HCT116 (cell line): ENCODE data around the gene GPR27. TPM values are rescaled to one million over a fixed set of nuclear protein-coding genes. Genes with fewer than 3 reads are reported as not detected.

Experiments used
- ATAC-seq: fragments of 200-7000 bp; cut with Tn5 transposase; 2 replicates; pipeline ENCODE4 v1.9.1; 2020; ENCODE audit warnings: mild to moderate bottlenecking, moderate library complexity
- BruUV-seq: library from RNA; stranded (reverse); fragments of 400-500 nt; replicated peaks from 2 replicates; lab custom pipeline; 2021; lab: Mats Ljungman, UMichigan
- CTCF ChIA-PET: fragments of 300-600 bp; sonication (Branson Sonifier 250); formaldehyde crosslinking; loops from one replicate; lab custom pipeline; 2021; ENCODE audit warnings: antibody characterized with exemption; lab: Charles Lee
- POLR2A ChIA-PET: fragments of 300-600, 350-600 bp; sonication (Branson Sonifier 250); formaldehyde crosslinking; loops from one replicate; lab custom pipeline; 2021; ENCODE audit warnings: antibody characterized with exemption; lab: Charles Lee
- RAD21 ChIA-PET, 2 experiments: fragments of 300-600 bp; sonication (Branson Sonifier 250); formaldehyde crosslinking; loops; one replicate each; lab custom pipeline; 2023; ENCODE audit warnings: low total read pairs in 2 of 2; ENCODE audit not compliant: uncharacterized antibody in 2 of 2, unreplicated experiment in 2 of 2, low non-redundant PET in 1 of 2; lab: Charles Lee
- DNase-seq: peaks from one replicate; pipeline ENCODE4 v3.0.0-alpha.2; 2010; ENCODE audit warnings: low read depth, low spot score
- H2AFZ ChIP-seq: fragments of 200-600 bp; shearing (Covaris generic), sonication (generic); 2 replicates; pipeline ENCODE4 v1.6.1; 2017; ENCODE audit warnings: low read depth, mixed run types, mixed read lengths, antibody characterized with exemption, low read length; ENCODE audit not compliant: poor library complexity, severe bottlenecking
- H3K27ac ChIP-seq: 2 replicates; pipeline ENCODE4 v1.5.1; 2012; ENCODE audit warnings: low read depth, low read length
- H3K27me3 ChIP-seq: fragments of 200-600 bp; sonication (generic); 2 replicates; pipeline ENCODE4 v1.6.1; 2016; ENCODE audit warnings: mixed run types, low read length, mixed read lengths; ENCODE audit not compliant: insufficient read depth
- H3K36me3 ChIP-seq, 2 experiments: fragments of 200-500 bp in 1 of 2; fragments of 200-600 bp in 1 of 2; sonication (Bioruptor generic) in 1 of 2; sonication (generic) in 1 of 2; 2 replicates each; pipeline versions ENCODE4 v1.5.1 to v1.6.1; 2014 to 2016; ENCODE audit warnings: low read length in 2 of 2, inconsistent platforms in 1 of 2, mixed read lengths in 1 of 2, mixed run types in 1 of 2; ENCODE audit not compliant: insufficient read depth in 2 of 2, control insufficient read depth in 1 of 2
- H3K4me1 ChIP-seq, 2 experiments: fragments of 200-600 bp in 1 of 2; sonication (generic) in 1 of 2; 2 replicates each; pipeline versions ENCODE4 v1.5.1 to v1.6.1; 2012 to 2017; ENCODE audit warnings: low read length in 2 of 2, inconsistent platforms in 1 of 2, mild to moderate bottlenecking in 1 of 2, mixed read lengths in 1 of 2, mixed run types in 1 of 2, moderate library complexity in 1 of 2; ENCODE audit not compliant: insufficient read depth in 2 of 2, control insufficient read depth in 1 of 2
- H3K4me2 ChIP-seq: fragments of 200-600 bp; sonication (generic); 2 replicates; pipeline ENCODE4 v1.6.1; 2017; ENCODE audit warnings: mixed run types, low read length, mixed read lengths
- H3K4me3 ChIP-seq, 2 experiments: fragments of 200-600 bp in 1 of 2; sonication (generic) in 1 of 2; replicated peaks in 1 of 2; 2 replicates each; pipeline ENCODE4 v1.5.1; 2011 to 2016; ENCODE audit warnings: low read length in 2 of 2, control low read depth in 1 of 2, low read depth in 1 of 2, mild to moderate bottlenecking in 1 of 2, mixed read lengths in 1 of 2, mixed run types in 1 of 2
- H3K79me2 ChIP-seq: fragments of 200-600 bp; sonication (generic); 2 replicates; pipeline ENCODE4 v1.6.1; 2017; ENCODE audit warnings: mild to moderate bottlenecking, mixed run types, low read length, moderate library complexity, mixed read lengths; ENCODE audit not compliant: insufficient read depth
- H3K9ac ChIP-seq: fragments of 200-600 bp; sonication (generic); 2 replicates; pipeline ENCODE4 v1.6.1; 2016; ENCODE audit warnings: low read length, mixed read lengths
- H3K9me2 ChIP-seq: fragments of 200-600 bp; sonication (generic), shearing (Covaris generic); 2 replicates; pipeline ENCODE4 v1.6.1; 2017; ENCODE audit warnings: mixed run types, mild to moderate bottlenecking, moderate library complexity; ENCODE audit not compliant: insufficient read depth
- H3K9me3 ChIP-seq, 2 experiments: fragments of 200-500 bp in 1 of 2; fragments of 200-600 bp in 1 of 2; sonication (Bioruptor generic) in 1 of 2; sonication (generic) in 1 of 2; 2 replicates each; pipeline ENCODE4 v1.6.1; 2014 to 2017; ENCODE audit warnings: low read length in 2 of 2, mixed read lengths in 2 of 2, inconsistent platforms in 1 of 2, low read depth in 1 of 2, mild to moderate bottlenecking in 1 of 2, mixed run types in 1 of 2, moderate library complexity in 1 of 2; ENCODE audit not compliant: control insufficient read depth in 1 of 2, insufficient read depth in 1 of 2
- H4K20me1 ChIP-seq: fragments of 200-600 bp; sonication (generic), shearing (Covaris generic); 2 replicates; pipeline ENCODE4 v1.6.1; 2017; ENCODE audit warnings: mixed run types, mild to moderate bottlenecking, moderate library complexity; ENCODE audit not compliant: insufficient read depth
- CEBPB ChIP-seq: IDR thresholded peaks from 2 replicates; pipeline ENCODE4 v1.6.1; 2012; ENCODE audit warnings: low read depth
- EGR1 ChIP-seq: IDR thresholded peaks from 2 replicates; pipeline ENCODE4 v1.6.1; 2012; ENCODE audit warnings: low read depth
- EZH2 ChIP-seq: fragments of 200-600 bp; sonication (generic); IDR thresholded peaks from 2 replicates; pipeline ENCODE4 v1.6.1; 2017; ENCODE audit warnings: antibody characterized with exemption, mixed run types
- EZH2phosphoT487 ChIP-seq: fragments of 200-600 bp; IDR thresholded peaks from 2 replicates; pipeline ENCODE4 v1.6.1; 2018; ENCODE audit warnings: antibody characterized with exemption, borderline replicate concordance
- FOSL1 ChIP-seq: IDR thresholded peaks from 2 replicates; pipeline ENCODE4 v1.6.1; 2012; ENCODE audit warnings: low read depth
- POLR2AphosphoS5 ChIP-seq: IDR thresholded peaks from 2 replicates; pipeline ENCODE4 v1.6.1; 2011; ENCODE audit warnings: mild to moderate bottlenecking, low read depth, low read length, moderate library complexity
- SRF ChIP-seq: IDR thresholded peaks from 2 replicates; pipeline ENCODE4 v1.6.1; 2012; ENCODE audit warnings: low read depth
- ZFX ChIP-seq: fragments of 450-650 bp; IDR thresholded peaks from 2 replicates; pipeline ENCODE4 v1.6.1; 2017
- intact Hi-C: fragments of 100-400 bp; cut with micrococcal nuclease; formaldehyde crosslinking; loops from 2 replicates; pipeline ENCODE4 v1.10.0; 2022
- total RNA-seq: library from RNA; stranded (reverse); gene quantifications from one replicate; pipeline ENCODE4 v1.2.1, GENCODE V29; 2021; ENCODE audit not compliant: unreplicated experiment
- TF ChIP-seq, protein P1 (sequence below), 3 experiments: fragments of 200-600 bp in 1 of 3; sonication (generic) in 1 of 3; IDR thresholded peaks in 2 of 3; conservative IDR thresholded peaks in 1 of 3; 2 replicates each; pipeline ENCODE4 v1.5.1; 2012 to 2017; ENCODE audit warnings: low read depth in 2 of 3, low read length in 2 of 3, antibody characterized with exemption in 1 of 3, borderline replicate concordance in 1 of 3, control low read depth in 1 of 3, mild to moderate bottlenecking in 1 of 3, mixed read lengths in 1 of 3, mixed run types in 1 of 3, moderate library complexity in 1 of 3; ENCODE audit not compliant: insufficient read depth in 1 of 3
- TF ChIP-seq, protein P2 (sequence below): IDR thresholded peaks from 2 replicates; pipeline ENCODE4 v1.6.1; 2011; ENCODE audit warnings: mild to moderate bottlenecking, low read length, moderate library complexity; ENCODE audit not compliant: insufficient replicate concordance; ENCODE audit errors: extremely low read depth

The GPR27 gene
- total RNA-seq, 1 experiment from 2014 or later, result not detected

DNA sequence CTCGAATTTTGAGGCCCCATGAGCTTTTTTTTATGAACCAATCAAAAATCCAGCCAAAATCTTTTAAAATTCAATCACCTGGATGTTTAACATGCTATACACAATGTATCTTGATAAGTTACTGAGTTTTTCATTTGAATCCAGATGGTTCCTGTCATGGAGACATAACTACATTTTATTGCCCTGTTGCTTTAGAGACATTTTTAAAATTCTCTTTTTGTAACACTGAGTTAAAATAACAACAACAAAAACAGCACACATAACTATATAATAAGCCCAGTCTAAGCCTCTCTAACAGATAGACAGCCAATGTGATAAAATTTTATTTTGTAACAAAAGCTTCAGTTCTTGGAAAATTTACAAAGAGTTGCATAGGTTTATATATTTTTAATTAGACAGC, 29.5 kb downstream of the GPR27 start:
- DNase-seq (no peak), ATAC-seq (no peak)
- Histone ChIP-seq H3K9me2 (no peaks in the 10 kb centered on the region), H3K4me2 (no peak overlapping the region), H3K27ac (no peak overlapping the region), H4K20me1 (no peaks in the 10 kb centered on the region), H3K9me3 (no peaks in the 10 kb centered on the region), H3K27me3 (peaks cover 20% of the 10 kb centered on the region), H3K79me2 (no peaks in the 10 kb centered on the region), H3K4me3 (no peak overlapping the region), H3K9ac (no peak overlapping the region), H3K4me1 (no peaks in the 10 kb centered on the region), H2AFZ (no peak overlapping the region), H3K36me3 (no peaks in the 10 kb centered on the region)
- TF ChIP-seq POLR2AphosphoS5, result no peak
- TF ChIP-seq, protein P1, sequence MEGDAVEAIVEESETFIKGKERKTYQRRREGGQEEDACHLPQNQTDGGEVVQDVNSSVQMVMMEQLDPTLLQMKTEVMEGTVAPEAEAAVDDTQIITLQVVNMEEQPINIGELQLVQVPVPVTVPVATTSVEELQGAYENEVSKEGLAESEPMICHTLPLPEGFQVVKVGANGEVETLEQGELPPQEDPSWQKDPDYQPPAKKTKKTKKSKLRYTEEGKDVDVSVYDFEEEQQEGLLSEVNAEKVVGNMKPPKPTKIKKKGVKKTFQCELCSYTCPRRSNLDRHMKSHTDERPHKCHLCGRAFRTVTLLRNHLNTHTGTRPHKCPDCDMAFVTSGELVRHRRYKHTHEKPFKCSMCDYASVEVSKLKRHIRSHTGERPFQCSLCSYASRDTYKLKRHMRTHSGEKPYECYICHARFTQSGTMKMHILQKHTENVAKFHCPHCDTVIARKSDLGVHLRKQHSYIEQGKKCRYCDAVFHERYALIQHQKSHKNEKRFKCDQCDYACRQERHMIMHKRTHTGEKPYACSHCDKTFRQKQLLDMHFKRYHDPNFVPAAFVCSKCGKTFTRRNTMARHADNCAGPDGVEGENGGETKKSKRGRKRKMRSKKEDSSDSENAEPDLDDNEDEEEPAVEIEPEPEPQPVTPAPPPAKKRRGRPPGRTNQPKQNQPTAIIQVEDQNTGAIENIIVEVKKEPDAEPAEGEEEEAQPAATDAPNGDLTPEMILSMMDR (IDR thresholded peaks at IDR 0.05 in 2 of 3, conservative IDR thresholded peaks at IDR 0.05 in 1 of 3; ENCODE audit: borderline replicate concordance in 1 of 3, insufficient read depth in 1 of 3, low read depth in 2 of 3, low read length in 2 of 3), result no peak
- no peak for TF ChIP-seq ZFX
- no peak for TF ChIP-seq CEBPB
- no peak for TF ChIP-seq EZH2phosphoT487
- TF ChIP-seq EZH2, result no peak
- TF ChIP-seq SRF, result no peak
- TF ChIP-seq FOSL1, result no peak
- no peak for TF ChIP-seq EGR1
- TF ChIP-seq, protein P2, sequence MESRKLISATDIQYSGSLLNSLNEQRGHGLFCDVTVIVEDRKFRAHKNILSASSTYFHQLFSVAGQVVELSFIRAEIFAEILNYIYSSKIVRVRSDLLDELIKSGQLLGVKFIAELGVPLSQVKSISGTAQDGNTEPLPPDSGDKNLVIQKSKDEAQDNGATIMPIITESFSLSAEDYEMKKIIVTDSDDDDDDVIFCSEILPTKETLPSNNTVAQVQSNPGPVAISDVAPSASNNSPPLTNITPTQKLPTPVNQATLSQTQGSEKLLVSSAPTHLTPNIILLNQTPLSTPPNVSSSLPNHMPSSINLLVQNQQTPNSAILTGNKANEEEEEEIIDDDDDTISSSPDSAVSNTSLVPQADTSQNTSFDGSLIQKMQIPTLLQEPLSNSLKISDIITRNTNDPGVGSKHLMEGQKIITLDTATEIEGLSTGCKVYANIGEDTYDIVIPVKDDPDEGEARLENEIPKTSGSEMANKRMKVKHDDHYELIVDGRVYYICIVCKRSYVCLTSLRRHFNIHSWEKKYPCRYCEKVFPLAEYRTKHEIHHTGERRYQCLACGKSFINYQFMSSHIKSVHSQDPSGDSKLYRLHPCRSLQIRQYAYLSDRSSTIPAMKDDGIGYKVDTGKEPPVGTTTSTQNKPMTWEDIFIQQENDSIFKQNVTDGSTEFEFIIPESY, result no peak
- BruUV-seq, result no TSS peak
- RAD21 ChIA-PET, result no interaction called here
- intact Hi-C loops, result no loop called here
- POLR2A ChIA-PET, result no interaction called here
- CTCF ChIA-PET, result no interaction called here
